Fibroblast of villous mesenchyme (primary cell): Measurements from ENCODE around the gene TTBK1. TPM values are rescaled to one million over a fixed set of nuclear protein-coding genes. Genes with fewer than 3 reads are reported as not detected.

Experiments
- DNase-seq: peaks from one replicate; pipeline ENCODE4 v3.0.0-alpha.2; 2010; ENCODE audit warnings: low read depth
- H3K4me3 ChIP-seq: 2 replicates; pipeline ENCODE4 v1.5.1; 2011; ENCODE audit warnings: low read depth, mild to moderate bottlenecking, low read length
- total RNA-seq: library from RNA; depleted of rRNA; stranded (reverse); fragments of >200 nt; gene quantifications from 2 replicates; pipeline ENCODE4 v1.2.3, GENCODE V29; 2012
- TF ChIP-seq, protein P1 (sequence below): IDR thresholded peaks from 2 replicates; pipeline ENCODE4 v1.5.1; 2012; ENCODE audit warnings: low read depth, mild to moderate bottlenecking, low read length; ENCODE audit not compliant: insufficient read depth

TTBK1 gene
- total RNA-seq, 1 donor: not detected

DNA sequence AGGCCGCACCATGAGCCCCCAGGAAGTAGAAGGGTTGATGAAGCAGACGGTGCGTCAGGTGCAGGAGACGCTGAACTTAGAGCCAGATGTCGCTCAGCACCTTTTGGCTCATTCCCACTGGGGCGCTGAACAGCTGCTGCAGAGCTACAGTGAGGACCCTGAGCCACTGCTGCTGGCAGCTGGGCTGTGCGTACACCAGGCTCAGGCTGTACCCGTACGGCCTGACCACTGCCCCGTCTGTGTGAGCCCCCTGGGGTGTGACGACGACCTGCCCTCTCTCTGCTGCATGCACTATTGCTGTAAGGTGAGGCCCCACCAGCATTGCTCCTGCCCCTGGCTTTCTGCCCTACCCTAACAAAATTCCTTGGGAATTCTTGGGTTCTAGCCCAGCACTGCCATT is 27.1 kb upstream of the TTBK1 start:
- TF ChIP-seq, protein P1, sequence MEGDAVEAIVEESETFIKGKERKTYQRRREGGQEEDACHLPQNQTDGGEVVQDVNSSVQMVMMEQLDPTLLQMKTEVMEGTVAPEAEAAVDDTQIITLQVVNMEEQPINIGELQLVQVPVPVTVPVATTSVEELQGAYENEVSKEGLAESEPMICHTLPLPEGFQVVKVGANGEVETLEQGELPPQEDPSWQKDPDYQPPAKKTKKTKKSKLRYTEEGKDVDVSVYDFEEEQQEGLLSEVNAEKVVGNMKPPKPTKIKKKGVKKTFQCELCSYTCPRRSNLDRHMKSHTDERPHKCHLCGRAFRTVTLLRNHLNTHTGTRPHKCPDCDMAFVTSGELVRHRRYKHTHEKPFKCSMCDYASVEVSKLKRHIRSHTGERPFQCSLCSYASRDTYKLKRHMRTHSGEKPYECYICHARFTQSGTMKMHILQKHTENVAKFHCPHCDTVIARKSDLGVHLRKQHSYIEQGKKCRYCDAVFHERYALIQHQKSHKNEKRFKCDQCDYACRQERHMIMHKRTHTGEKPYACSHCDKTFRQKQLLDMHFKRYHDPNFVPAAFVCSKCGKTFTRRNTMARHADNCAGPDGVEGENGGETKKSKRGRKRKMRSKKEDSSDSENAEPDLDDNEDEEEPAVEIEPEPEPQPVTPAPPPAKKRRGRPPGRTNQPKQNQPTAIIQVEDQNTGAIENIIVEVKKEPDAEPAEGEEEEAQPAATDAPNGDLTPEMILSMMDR: no peak
- no peak overlapping the region for H3K4me3 ChIP-seq
- DNase-seq: no peak

DNA sequence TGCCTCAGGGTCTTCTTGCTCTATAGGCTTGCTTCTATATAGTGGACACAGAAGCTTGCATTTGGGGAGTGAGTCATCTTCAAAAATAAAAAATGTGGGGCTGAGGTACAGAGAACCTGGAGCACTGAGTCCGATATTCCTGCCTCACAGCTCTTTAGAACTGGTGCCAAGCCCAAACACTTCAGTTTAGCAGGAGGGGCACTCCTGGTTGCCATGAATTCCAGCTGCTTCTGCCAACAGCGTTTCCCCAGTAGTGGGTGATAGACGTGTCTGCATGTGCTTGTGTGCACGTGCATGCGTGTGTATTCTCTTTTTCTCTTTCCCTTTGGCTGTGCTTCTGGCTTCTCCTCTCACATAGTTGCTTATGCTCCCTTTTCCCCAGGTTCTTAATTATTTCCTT is 25.9 kb upstream of the TTBK1 start:
- no peak for DNase-seq
- H3K4me3 ChIP-seq: no peak overlapping the region
- TF ChIP-seq, protein P1: no peak

DNA sequence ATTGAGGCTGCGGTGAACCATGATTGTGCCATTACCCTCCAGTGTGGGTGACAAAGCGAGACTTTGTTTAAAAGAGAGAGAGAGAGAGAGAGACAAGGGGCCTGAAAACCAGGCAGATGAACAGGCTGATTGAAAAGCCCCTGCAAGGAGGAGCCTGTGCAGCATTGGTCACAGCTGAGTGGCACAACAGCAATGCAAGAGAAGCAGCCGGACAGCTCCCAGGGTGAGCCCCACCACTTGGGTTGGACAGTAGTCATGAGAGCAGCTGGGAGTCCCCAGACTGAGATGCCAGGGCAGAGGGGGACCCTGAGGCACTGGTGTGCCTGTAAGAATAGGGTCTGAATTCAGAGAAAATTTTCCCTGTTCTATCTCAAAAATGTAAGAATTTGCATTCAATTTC is 24.2 kb upstream of the TTBK1 start:
- TF ChIP-seq, protein P1: no peak
- H3K4me3 ChIP-seq: no peak overlapping the region
- no peak for DNase-seq

DNA sequence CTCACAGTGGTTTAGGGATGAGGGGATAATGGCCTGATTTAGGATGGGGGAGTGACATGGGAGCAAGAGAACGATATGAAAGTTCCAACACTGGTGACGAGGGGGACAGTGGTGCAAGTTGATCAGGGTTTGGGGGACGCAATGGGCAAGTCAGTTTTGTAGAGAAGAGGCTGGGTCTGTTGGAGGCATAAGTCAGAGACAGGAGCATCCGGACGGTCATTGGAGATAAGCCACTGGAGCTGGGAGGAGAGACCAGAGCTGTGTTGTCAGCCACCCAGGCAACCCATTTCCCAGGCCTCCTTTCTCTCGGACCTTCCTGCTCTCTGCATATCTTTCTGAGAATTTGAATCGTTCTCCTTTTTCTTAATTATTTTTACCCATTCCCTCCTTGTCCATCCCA is 23.5 kb upstream of the TTBK1 start:
- no peak for DNase-seq
- H3K4me3 ChIP-seq: no peak overlapping the region
- TF ChIP-seq, protein P1: no peak

DNA sequence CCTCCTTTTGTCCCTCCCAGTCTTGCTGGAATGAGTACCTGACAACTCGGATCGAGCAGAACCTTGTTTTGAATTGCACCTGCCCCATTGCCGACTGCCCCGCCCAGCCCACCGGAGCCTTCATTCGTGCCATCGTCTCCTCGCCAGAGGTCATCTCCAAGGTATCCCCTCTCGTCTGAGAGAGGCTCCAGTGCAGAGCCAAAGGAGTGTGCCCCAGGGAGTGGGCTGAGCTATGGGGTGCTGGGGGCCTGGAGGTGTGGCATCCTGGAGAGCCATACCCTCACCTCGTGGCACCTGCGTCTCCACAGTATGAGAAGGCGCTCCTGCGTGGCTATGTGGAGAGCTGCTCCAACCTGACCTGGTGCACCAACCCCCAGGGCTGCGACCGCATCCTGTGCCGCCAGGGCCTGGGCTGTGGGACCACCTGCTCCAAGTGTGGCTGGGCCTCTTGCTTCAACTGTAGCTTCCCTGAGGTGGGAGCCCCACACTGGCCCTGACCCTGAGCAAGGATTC is 22.8 kb upstream of the TTBK1 start:
- no peak for DNase-seq
- TF ChIP-seq, protein P1: no peak
- H3K4me3 ChIP-seq: no peak overlapping the region

DNA sequence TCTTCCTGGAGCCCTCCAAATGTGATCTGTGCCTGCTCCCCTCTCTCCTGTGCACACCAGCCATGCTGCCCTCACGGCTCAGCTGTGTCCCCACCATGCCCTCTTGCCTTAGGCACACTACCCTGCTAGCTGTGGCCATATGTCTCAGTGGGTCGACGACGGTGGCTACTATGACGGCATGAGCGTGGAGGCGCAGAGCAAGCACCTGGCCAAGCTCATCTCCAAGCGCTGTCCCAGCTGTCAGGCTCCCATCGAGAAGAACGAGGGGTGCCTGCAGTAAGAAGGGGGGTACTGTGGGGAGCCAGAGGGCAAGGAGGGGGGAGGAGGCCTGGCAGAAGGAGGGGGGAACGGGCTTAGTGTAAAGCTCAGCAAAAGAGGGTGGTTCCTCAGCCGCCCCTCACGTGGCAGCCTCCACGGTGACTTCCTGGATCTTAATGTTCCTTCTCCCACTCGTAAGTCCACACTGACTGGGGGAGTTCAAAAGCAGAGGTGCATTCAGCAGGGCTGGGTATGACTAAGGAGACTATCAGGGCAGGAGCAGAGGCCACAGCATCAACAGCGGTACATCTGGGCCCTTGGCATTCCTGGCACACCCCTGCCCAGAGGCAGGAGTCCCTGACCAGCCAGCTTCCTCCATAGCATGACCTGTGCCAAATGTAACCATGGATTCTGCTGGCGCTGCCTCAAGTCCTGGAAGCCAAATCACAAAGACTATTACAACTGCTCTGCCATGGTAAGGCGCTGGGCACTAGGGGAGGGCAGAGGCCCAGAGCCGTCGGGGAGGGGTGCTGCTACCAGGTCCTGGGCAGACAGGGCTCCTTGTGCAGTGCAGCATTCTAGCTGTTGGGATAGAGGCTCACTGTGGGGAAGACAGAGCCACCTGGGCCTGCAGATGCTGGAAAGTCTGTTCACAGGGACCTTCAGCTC is 22.0 kb upstream of the TTBK1 start:
- TF ChIP-seq, protein P1: no peak
- no peak overlapping the region for H3K4me3 ChIP-seq
- DNase-seq: no peak
